MM.1S (cell line): ENCODE results near the gene MRPL20.

Source experiments
- EZH2 ChIP-seq: fragments of 300-600 bp; sonication (generic); optimal IDR thresholded peaks from 2 replicates; pipeline ENCODE3; 2017; ENCODE audit warnings: low read depth, mild to moderate bottlenecking, antibody characterized with exemption, low read length, mixed read lengths
- TF ChIP-seq, protein P1 (sequence below): fragments of 300-600 bp; sonication (generic); IDR thresholded peaks from 2 replicates; pipeline ENCODE4 v1.5.1; 2016; ENCODE audit warnings: antibody characterized with exemption, low read length, mixed read lengths

DNA sequence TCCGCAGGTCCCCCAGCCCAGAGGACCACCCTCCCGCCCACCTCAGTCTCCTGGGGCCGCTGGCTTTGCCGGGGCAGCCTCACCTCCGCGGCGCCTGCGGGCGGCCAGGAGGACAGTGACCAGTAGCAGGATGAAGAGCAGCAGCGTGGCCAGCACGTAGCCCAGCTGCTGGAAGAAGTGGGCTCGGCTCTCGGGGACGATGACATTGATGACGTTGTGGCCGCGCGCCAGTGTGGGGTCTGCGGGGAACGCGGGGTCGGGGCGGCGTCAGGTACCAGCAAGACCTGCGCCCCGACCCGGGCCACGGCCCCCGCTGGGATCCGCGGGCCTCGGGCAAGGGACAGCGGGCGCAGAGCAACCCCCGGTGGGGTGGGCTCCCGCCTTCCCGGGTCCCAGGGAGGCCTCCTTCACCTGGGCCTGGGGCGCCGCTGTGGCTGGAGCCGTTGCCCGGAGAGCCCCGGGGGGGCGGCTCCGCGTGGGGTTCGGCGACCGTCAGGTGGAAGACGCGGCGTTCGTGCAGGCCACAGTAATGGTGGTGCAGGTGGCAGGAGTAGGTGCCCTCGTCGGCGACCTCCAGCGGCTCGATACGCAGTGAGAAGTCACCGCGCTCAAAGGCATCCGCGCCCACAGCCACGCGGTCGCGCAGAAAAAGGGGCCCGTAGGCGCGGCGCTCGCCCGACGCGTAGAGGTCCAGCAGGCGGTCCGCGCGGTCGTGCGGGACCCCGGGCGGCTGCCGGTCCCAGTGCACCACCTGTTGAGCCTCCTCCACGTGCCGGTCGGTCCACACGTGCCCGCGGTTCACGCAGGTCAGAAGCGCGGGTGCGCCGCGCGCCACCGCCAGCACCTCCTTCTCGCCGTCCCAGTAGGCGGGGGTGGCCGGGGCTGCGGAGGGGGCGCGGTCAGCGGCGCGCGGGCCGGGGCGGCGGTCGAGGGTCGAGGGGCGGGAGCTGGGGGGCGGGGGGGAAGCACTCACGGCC, 52.5 kb downstream of the MRPL20 start:
- TF ChIP-seq, protein P1, sequence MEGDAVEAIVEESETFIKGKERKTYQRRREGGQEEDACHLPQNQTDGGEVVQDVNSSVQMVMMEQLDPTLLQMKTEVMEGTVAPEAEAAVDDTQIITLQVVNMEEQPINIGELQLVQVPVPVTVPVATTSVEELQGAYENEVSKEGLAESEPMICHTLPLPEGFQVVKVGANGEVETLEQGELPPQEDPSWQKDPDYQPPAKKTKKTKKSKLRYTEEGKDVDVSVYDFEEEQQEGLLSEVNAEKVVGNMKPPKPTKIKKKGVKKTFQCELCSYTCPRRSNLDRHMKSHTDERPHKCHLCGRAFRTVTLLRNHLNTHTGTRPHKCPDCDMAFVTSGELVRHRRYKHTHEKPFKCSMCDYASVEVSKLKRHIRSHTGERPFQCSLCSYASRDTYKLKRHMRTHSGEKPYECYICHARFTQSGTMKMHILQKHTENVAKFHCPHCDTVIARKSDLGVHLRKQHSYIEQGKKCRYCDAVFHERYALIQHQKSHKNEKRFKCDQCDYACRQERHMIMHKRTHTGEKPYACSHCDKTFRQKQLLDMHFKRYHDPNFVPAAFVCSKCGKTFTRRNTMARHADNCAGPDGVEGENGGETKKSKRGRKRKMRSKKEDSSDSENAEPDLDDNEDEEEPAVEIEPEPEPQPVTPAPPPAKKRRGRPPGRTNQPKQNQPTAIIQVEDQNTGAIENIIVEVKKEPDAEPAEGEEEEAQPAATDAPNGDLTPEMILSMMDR = no peak
- TF ChIP-seq EZH2 = no peak
